GM23338 (cell line): ENCODE results near the gene EPPIN. TPM values are rescaled to one million over a fixed set of nuclear protein-coding genes. Genes with fewer than 3 reads are reported as not detected.

Experiments
- ATAC-seq: fragments of 200-7000 bp; cut with Tn5 transposase; 3 replicates; pipeline ENCODE4 v1.9.1; 2020
- DNase-seq: peaks from one replicate; pipeline ENCODE4 v3.0.0-alpha.2; 2015; ENCODE audit warnings: low spot score
- H2AFZ ChIP-seq: fragments of 200-600 bp; sonication (generic); 2 replicates; pipeline ENCODE4 v1.8.0; 2016; ENCODE audit warnings: antibody characterized with exemption, mild to moderate bottlenecking, moderate library complexity
- H3F3A ChIP-seq: fragments of 200-600 bp; sonication (generic); replicated peaks from 2 replicates; pipeline ENCODE4 v1.8.0; 2017; ENCODE audit warnings: antibody characterized with exemption, mixed run types, low read depth
- H3K27ac ChIP-seq: fragments of 200-600 bp; sonication (generic); 2 replicates; pipeline ENCODE4 v1.6.1; 2016; ENCODE audit warnings: low read depth
- H3K27me3 ChIP-seq: fragments of 200-600 bp; sonication (generic); 2 replicates; pipeline ENCODE4 v1.8.0; 2016; ENCODE audit warnings: mild to moderate bottlenecking, mixed run types, moderate library complexity; ENCODE audit not compliant: insufficient read depth
- H3K36me3 ChIP-seq: fragments of 200-600 bp; sonication (generic); 2 replicates; pipeline ENCODE4 v1.8.0; 2016; ENCODE audit warnings: mild to moderate bottlenecking; ENCODE audit not compliant: insufficient read depth
- H3K4me1 ChIP-seq: fragments of 200-600 bp; sonication (generic); 2 replicates; pipeline ENCODE4 v1.8.0; 2016; ENCODE audit warnings: mild to moderate bottlenecking, moderate library complexity; ENCODE audit not compliant: insufficient read depth
- H3K4me2 ChIP-seq: fragments of 200-600 bp; sonication (generic); 2 replicates; pipeline ENCODE4 v1.7.1; 2017; ENCODE audit warnings: mixed run types
- H3K4me3 ChIP-seq: fragments of 200-600 bp; sonication (generic); 2 replicates; pipeline ENCODE4 v1.6.1; 2016; ENCODE audit warnings: mixed run types
- H3K79me2 ChIP-seq: fragments of 200-600 bp; sonication (generic); replicated peaks from 2 replicates; pipeline ENCODE4 v1.8.0; 2017; ENCODE audit warnings: mild to moderate bottlenecking; ENCODE audit not compliant: insufficient read depth
- H3K9me2 ChIP-seq: fragments of 200-600 bp; sonication (generic); 2 replicates; pipeline ENCODE4 v1.8.0; 2017; ENCODE audit not compliant: insufficient read depth
- H4K20me1 ChIP-seq: fragments of 200-600 bp; sonication (generic); replicated peaks from 2 replicates; pipeline ENCODE4 v1.8.0; 2017; ENCODE audit warnings: mild to moderate bottlenecking; ENCODE audit not compliant: insufficient read depth
- H3K27ac Mint-ChIP-seq: 2 replicates; pipeline ENCODE4 v1.8.0; 2020; ENCODE audit warnings: inconsistent platforms, mild to moderate bottlenecking, moderate library complexity, mixed read lengths
- H3K27me3 Mint-ChIP-seq: 3 replicates; pipeline ENCODE4 v1.8.0; 2022; ENCODE audit warnings: low read depth, mild to moderate bottlenecking, moderate library complexity, mixed read lengths, inconsistent platforms; ENCODE audit not compliant: insufficient read depth, poor library complexity
- H3K36me3 Mint-ChIP-seq: 3 replicates; pipeline ENCODE4 v1.8.0; 2021; ENCODE audit warnings: low read depth, mild to moderate bottlenecking, inconsistent platforms, moderate library complexity, mixed read lengths
- H3K4me1 Mint-ChIP-seq: 3 replicates; pipeline ENCODE4 v1.8.0; 2020; ENCODE audit warnings: mild to moderate bottlenecking, inconsistent platforms, mixed read lengths
- H3K4me3 Mint-ChIP-seq: 3 replicates; pipeline ENCODE4 v1.8.0; 2021; ENCODE audit warnings: moderate library complexity, mild to moderate bottlenecking, inconsistent platforms, mixed read lengths
- H3K9me3 Mint-ChIP-seq: 3 replicates; pipeline ENCODE4 v1.8.0; 2020; ENCODE audit warnings: moderate library complexity, mild to moderate bottlenecking, inconsistent platforms, mixed read lengths
- CREB1 ChIP-seq: fragments of 250-450 bp; sonication (Bioruptor Pico); IDR thresholded peaks from 2 replicates; pipeline ENCODE4 v1.5.0; 2020; ENCODE audit warnings: low read depth, mild to moderate bottlenecking, moderate library complexity
- CTCF ChIP-seq, 2 experiments: fragments of 200-600 bp in 1 of 2; sonication (generic) in 1 of 2; conservative IDR thresholded peaks; 2 replicates each; pipeline versions ENCODE4 v1.5.1 to v1.6.1; 2016 to 2017; ENCODE audit warnings: antibody characterized with exemption in 2 of 2, low read depth in 2 of 2, mild to moderate bottlenecking in 2 of 2, moderate library complexity in 1 of 2
- EZH2 ChIP-seq: fragments of 200-600 bp; sonication (generic); IDR thresholded peaks from one replicate; pipeline ENCODE4 v1.8.0; 2017; ENCODE audit warnings: antibody characterized with exemption, mild to moderate bottlenecking, low read depth; ENCODE audit not compliant: unreplicated experiment
- EZH2phosphoT487 ChIP-seq: fragments of 200-600 bp; sonication (generic); IDR thresholded peaks from one replicate; pipeline ENCODE4 v1.8.1; 2018; ENCODE audit warnings: antibody characterized with exemption; ENCODE audit not compliant: unreplicated experiment
- JUNB ChIP-seq: IDR thresholded peaks from one replicate; pipeline ENCODE4 v1.6.1; 2016; ENCODE audit warnings: antibody characterized with exemption; ENCODE audit not compliant: unreplicated experiment
- NANOG ChIP-seq: IDR thresholded peaks from 2 replicates; pipeline ENCODE4 v1.6.1; 2016; ENCODE audit warnings: antibody characterized with exemption, borderline replicate concordance
- ZNF114 ChIP-seq: fragments of 250-450 bp; sonication (Bioruptor Pico); IDR thresholded peaks from 2 replicates; pipeline ENCODE4 v1.5.0; 2020; ENCODE audit warnings: mild to moderate bottlenecking, moderate library complexity
- ZNF462 ChIP-seq: fragments of 250-450 bp; sonication (Bioruptor Pico); IDR thresholded peaks from 2 replicates; pipeline ENCODE4 v1.5.0; 2020; ENCODE audit warnings: mild to moderate bottlenecking, moderate library complexity
- polyA plus RNA-seq: library from polyadenylated mRNA; unstranded; fragments of >200 nt; fragmentation: Nextera tagmentation; extraction: Ambion mirVana; gene quantifications from 2 replicates; pipeline ENCODE4 v1.2.1, GENCODE V29; 2016
- total RNA-seq: library from RNA; depleted of rRNA; stranded (reverse); fragments of >200 nt; shearing (Covaris generic); gene quantifications from 2 replicates; pipeline ENCODE4 v1.2.3, GENCODE V29; 2014

The EPPIN gene
- total and polyA plus RNA-seq, 2 experiments from 2014 or later, result 0.78 TPM; not detected in 1

GRCh38 chr20:45581702-45582101, 34.5 kb upstream of the EPPIN start:
- Histone ChIP-seq H3K36me3 (no peaks in the 10 kb centered on the region), H4K20me1 (no peaks in the 10 kb centered on the region), H3K9me2 (no peaks in the 10 kb centered on the region), H3K79me2 (no peaks in the 10 kb centered on the region), H3K4me1 (peaks cover 34% of the 10 kb centered on the region), H2AFZ (peak overlapping the region; percentile 80), H3K27ac (no peak overlapping the region), H3K4me2 (no peak overlapping the region), H3K27me3 (no peaks in the 10 kb centered on the region), H3K4me3 (no peak overlapping the region), H3F3A (no peaks in the 10 kb centered on the region)
- Mint-ChIP-seq H3K27ac (peak overlapping the region; percentile 45; the same call in 1 of the 2 replicates), H3K27me3 (no peaks in the 10 kb centered on the region), H3K4me1 (peaks cover 25% of the 10 kb centered on the region), H3K4me3 (no peak overlapping the region), H3K36me3 (no peaks in the 10 kb centered on the region), H3K9me3 (no peaks in the 10 kb centered on the region)
- no peak for TF ChIP-seq EZH2
- TF ChIP-seq CREB1 (CRISPR knock-in tag), result no peak
- TF ChIP-seq CTCF (conservative IDR thresholded peaks at IDR 0.05; ENCODE audit: low read depth in 2 of 2), result no peak
- TF ChIP-seq JUNB, result no peak
- no peak for TF ChIP-seq EZH2phosphoT487
- no peak for TF ChIP-seq NANOG
- no peak for TF ChIP-seq ZNF114 (CRISPR knock-in tag)
- no peak for TF ChIP-seq ZNF462 (CRISPR knock-in tag)
- DNase-seq (no peak), ATAC-seq (no peak)
